ENCODE results near the gene TMPRSS4.

DNA sequence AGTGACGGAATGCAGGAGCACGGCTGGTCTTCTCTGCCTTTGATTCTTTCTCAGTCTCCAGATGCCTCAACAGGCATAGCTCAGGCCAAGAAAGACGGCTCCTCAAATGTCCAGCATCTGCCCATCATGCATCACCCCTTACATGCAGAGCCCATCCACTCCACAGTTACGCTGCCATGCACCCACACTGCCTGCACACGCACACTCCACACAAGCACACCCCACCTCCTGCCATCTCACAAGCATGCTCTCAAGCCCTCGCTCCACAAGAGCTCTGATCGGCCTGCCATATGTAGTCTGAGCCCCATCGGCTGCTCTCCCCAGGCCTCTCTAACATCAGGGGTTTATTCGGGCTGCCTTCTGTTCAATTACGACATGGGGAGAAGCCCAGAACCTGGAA is 56.9 kb downstream of the TMPRSS4 start:
- TF ChIP-seq, protein P1, sequence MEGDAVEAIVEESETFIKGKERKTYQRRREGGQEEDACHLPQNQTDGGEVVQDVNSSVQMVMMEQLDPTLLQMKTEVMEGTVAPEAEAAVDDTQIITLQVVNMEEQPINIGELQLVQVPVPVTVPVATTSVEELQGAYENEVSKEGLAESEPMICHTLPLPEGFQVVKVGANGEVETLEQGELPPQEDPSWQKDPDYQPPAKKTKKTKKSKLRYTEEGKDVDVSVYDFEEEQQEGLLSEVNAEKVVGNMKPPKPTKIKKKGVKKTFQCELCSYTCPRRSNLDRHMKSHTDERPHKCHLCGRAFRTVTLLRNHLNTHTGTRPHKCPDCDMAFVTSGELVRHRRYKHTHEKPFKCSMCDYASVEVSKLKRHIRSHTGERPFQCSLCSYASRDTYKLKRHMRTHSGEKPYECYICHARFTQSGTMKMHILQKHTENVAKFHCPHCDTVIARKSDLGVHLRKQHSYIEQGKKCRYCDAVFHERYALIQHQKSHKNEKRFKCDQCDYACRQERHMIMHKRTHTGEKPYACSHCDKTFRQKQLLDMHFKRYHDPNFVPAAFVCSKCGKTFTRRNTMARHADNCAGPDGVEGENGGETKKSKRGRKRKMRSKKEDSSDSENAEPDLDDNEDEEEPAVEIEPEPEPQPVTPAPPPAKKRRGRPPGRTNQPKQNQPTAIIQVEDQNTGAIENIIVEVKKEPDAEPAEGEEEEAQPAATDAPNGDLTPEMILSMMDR (IDR thresholded peaks at IDR 0.05) = no peak
- TF ChIP-seq POLR2A (IDR thresholded peaks at IDR 0.05) = no peak

Data from body of pancreas (tissue), 4 donors.